Muscle of leg (tissue), 11 donors: Measurements from ENCODE around the gene PARVB. TPM values are rescaled to one million over a fixed set of nuclear protein-coding genes. Genes with fewer than 3 reads are reported as not detected.
A peak's percentile ranks its signal among the peaks of the same experiment; 100 is the strongest.

Experiments
- DNase-seq: peaks from one replicate; pipeline ENCODE4 v3.0.0; 2013
- H3K27ac ChIP-seq: one replicate; pipeline ENCODE4 v1.5.1; 2013; ENCODE audit warnings: mild to moderate bottlenecking, low read length, control low read depth
- H3K27me3 ChIP-seq: one replicate; pipeline ENCODE4 v1.6.1; 2013; ENCODE audit warnings: low read length; ENCODE audit not compliant: control insufficient read depth, insufficient read depth
- H3K36me3 ChIP-seq: one replicate; pipeline ENCODE4 v1.6.1; 2013; ENCODE audit warnings: low read length; ENCODE audit not compliant: control insufficient read depth, insufficient read depth
- H3K4me1 ChIP-seq: one replicate; pipeline ENCODE4 v1.6.1; 2013; ENCODE audit warnings: low read length; ENCODE audit not compliant: control insufficient read depth, insufficient read depth
- H3K4me3 ChIP-seq: one replicate; pipeline ENCODE4 v1.5.1; 2013; ENCODE audit warnings: low read length, control low read depth
- H3K9me3 ChIP-seq: replicated peaks from 2 replicates; pipeline ENCODE4 v1.6.1; 2013; ENCODE audit warnings: low read depth, low read length; ENCODE audit not compliant: control insufficient read depth
- WGBS: methylation state at CpG from one replicate; pipeline ENCODE4 v1.1.5; 2013; ENCODE audit warnings: missing lambda C conversion rate; ENCODE audit not compliant: insufficient coverage; 5-methylcytosine and 5-hydroxymethylcytosine counted together
- polyA plus RNA-seq, 8 donors: library from polyadenylated mRNA; unstranded; fragments of 120-200 nt; gene quantifications; one replicate each; pipeline versions ENCODE4 v1.2.1 to v1.2.3, GENCODE V29; 2013; ENCODE audit warnings: inconsistent platforms in 1 of 8, low replicate concordance in 1 of 8; ENCODE audit not compliant: insufficient read length in 8 of 8, insufficient read depth in 1 of 8
- total RNA-seq: library from RNA; stranded (reverse); fragments of 120-200 nt; gene quantifications from one replicate; pipeline ENCODE4 v1.2.4, GENCODE V29; 2013

Gene PARVB
- total and polyA plus RNA-seq, 9 donors = 31.5 to 52.0 (median 43.8) TPM

DNA sequence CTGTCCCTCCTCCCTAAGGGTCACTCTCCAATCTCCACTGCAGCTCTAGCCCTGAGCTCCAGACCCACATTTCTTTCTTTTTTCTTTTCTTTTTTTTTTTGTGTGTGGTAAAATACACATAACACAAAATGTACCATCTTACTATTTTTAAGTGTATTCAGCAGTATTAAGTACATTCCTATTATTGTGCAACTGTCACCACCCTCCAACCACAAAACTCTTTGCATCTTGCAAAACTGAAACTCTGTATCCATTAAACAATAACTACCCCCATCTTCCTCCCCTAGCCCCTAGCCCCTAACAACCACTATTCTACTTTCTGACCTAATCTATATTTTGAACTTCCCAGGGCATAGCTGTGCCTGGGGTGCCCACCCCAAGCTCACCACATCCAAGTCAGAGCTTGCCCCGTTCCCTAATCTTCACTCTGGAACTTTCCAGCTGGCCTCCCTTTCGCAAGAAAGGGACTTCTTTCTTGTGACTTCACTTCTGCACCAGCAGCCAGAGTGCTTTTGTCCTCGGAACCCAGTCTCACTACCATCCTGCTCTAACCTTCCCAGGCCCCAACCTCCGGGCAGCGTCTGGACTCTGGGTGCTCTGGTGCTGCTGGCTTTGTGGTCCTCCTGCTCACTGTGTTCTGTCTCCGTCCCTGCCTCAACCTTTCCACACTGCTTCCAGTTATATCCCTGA lies 187.3 kb downstream of the PARVB start:
- Histone ChIP-seq H3K27ac (peak overlapping the region; percentile 47), H3K9me3 (peaks cover 9% of the 10 kb centered on the region), H3K4me3 (no peak overlapping the region), H3K36me3 (no peaks in the 10 kb centered on the region), H3K27me3 (no peaks in the 10 kb centered on the region), H3K4me1 (peaks cover 26% of the 10 kb centered on the region)
- no peak for DNase-seq
- 72% methylated on average over 6 of the region's 6 CpGs for WGBS

DNA sequence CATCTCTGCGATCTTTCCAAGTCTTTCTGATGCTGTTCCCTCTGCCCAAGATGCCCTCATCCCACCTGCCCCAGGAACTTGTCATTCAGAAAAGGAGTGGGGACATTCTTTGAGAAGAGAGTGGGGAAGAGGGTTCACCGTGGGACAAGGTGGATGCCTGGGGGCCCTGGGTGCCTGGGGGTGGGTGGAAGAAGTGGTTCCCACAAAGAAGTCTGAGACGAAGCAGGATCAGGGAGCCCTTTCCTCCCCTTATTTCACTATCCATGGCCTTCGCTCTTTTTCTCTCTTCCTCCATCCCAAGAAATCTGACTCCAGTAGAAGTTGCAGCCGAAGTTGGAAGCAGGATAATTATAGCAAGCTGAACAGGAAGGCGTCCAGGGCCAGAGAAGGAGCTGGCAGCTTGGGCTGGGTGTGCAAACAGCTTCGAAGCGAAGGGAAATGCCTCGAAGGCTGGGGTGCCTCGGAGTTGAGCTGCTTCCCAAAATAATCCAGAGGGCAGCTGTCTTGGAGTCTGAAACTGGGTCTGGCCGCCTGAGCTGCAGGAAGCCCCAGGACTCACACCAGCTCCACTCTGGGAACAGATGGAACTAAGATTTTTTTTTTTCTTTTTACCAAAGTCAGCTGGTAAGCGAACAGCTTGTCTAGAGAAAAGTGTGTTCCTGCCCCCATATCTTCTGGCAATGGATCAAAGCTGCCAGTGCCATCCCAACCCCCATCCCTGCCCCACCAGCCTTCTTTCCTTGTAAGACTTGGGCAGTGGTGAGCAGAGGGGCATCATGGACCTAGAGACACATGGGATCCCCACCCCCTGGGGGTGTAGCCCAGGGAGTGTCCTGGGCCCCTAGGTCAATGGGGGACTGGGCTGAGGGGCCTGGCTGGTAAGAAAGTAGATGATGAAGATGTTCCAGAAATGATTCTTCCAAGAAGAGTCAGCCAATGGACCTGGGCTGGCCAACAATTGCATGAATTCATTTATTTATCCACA lies 188.1 kb downstream of the PARVB start:
- H3K27ac ChIP-seq = peak overlapping the region; percentile 72
- peaks cover 9% of the 10 kb centered on the region for H3K9me3 ChIP-seq
- no peaks in the 10 kb centered on the region for H3K36me3 ChIP-seq
- DNase-seq = peak; percentile 81
- no peaks in the 10 kb centered on the region for H3K27me3 ChIP-seq
- peaks cover 21% of the 10 kb centered on the region for H3K4me1 ChIP-seq
- H3K4me3 ChIP-seq = no peak overlapping the region
- WGBS = 0% methylated on average over 7 of the region's 12 CpGs

DNA sequence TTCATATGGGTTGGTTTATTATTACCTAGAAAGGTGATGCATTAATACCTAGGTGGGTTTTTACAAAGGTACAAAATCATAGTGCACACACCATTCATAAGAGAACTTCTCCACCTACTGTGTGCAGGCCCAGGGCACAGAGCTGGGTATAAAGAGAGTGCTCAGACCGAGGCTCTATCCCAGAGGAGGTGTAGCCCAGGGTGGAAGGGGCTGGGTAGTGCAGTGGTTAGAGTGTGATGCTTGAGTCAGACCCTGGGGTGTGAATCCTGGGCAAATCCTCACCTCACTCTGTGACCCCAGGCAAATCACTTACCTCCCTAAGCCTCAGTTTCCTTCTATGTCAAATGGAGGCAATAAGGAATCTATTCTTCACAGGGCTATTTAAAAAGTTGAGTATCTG lies 188.8 kb downstream of the PARVB start:
- Histone ChIP-seq H3K27me3 (no peaks in the 10 kb centered on the region), H3K4me1 (peaks cover 21% of the 10 kb centered on the region), H3K27ac (no peak overlapping the region), H3K36me3 (no peaks in the 10 kb centered on the region), H3K9me3 (peaks cover 9% of the 10 kb centered on the region), H3K4me3 (no peak overlapping the region)
- no peak for DNase-seq
- WGBS = no CpG with 5 or more reads among the region's 1 CpG

DNA sequence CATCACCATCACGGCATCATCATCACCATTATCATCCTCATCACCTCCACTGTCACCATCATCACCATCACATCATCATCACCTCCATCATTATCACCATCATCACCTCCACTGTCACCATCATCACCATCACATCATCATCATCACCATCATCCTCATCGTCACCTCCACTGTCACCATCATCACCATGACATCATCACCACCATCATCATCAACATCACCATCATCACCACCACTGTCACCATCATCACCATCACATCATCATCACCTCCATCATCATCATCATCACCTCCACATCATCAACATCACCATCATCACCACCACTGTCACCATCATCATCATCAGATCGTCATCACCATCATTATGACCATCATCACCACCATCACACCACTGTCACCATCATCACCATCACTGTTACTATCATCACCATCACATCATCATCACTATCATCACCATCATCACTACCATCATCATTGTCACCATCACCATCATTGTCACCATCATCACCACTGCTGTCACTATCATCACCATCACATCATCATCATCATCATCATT lies 189.5 kb downstream of the PARVB start:
- no peak overlapping the region for H3K4me3 ChIP-seq
- DNase-seq = no peak
- H3K4me1 ChIP-seq = peaks cover 21% of the 10 kb centered on the region
- no peak overlapping the region for H3K27ac ChIP-seq
- H3K27me3 ChIP-seq = no peaks in the 10 kb centered on the region
- H3K9me3 ChIP-seq = peaks cover 9% of the 10 kb centered on the region
- no peaks in the 10 kb centered on the region for H3K36me3 ChIP-seq
- WGBS = 85% methylated on average over 3 of the region's 3 CpGs

DNA sequence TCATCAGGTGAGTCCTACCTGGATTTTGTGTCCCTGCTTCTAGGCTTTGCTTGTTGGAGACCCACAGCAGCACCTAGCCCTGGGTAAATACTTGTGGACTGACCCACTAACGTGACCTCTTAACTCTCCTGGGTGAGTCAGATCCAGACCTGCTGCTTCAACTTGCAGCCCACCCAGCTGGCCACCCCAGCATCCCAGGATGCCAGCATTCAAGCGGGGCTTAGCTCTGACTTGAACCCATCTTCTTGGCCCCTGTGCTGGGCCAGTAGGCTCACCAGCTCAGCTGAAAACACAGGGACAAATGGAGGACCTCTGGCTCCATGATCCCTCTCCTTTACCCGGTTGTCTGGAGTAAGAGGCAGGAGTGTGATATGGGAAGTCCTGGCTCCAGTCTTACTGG lies 190.1 kb downstream of the PARVB start:
- 90% methylated on average over 2 of the region's 3 CpGs for WGBS
- no peaks in the 10 kb centered on the region for H3K36me3 ChIP-seq
- H3K27ac ChIP-seq = no peak overlapping the region
- H3K4me3 ChIP-seq = no peak overlapping the region
- H3K9me3 ChIP-seq = peaks cover 9% of the 10 kb centered on the region
- H3K27me3 ChIP-seq = no peaks in the 10 kb centered on the region
- no peak for DNase-seq
- peaks cover 21% of the 10 kb centered on the region for H3K4me1 ChIP-seq

DNA sequence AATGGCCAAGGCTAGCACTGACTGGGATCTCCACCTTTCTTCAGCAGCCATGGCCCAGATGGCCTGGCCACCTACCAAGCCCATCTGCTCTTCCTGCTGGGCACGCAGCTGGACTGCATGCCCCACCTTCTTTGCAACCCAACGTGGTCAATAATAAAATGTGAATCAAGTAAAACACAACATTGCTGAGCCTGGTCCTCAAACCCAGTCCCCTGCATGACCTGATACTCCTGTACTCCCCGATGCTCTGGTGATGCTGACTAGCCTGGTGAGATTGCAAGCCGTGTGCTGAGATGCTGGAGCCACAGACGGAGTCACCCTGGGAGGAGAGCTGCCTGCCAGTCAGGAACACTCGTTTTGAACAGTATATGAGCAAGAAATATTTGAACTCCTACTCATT lies 190.7 kb downstream of the PARVB start:
- no peak for DNase-seq
- peaks cover 6% of the 10 kb centered on the region for H3K9me3 ChIP-seq

DNA sequence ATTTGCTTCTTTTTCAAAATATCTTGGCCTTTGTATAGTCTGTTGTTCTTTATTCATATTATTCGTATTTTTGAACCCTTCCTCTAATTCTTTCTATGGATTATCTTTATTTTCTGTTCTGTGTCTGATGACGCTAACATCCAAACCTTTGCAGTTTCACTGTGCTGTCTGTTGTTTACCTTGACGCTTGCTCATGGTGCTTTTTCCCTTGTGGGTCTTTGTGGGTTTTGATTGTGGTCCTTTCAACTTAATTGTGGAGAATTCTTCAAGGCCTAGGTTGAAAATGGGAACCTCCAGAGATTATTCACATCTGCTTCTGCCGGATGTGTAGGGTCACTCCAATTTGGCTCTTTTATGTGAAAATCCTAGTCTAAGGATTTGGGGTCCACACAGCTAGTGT lies 191.2 kb downstream of the PARVB start:
- Histone ChIP-seq H3K4me3 (no peak overlapping the region), H3K36me3 (no peaks in the 10 kb centered on the region), H3K9me3 (peaks cover 3% of the 10 kb centered on the region), H3K27me3 (no peaks in the 10 kb centered on the region), H3K27ac (no peak overlapping the region), H3K4me1 (peaks cover 21% of the 10 kb centered on the region)
- no peak for DNase-seq
- no CpG with 5 or more reads among the region's 4 CpGs for WGBS

More for the DNA sequence above, 190.7 kb downstream of the PARVB start:
- Histone ChIP-seq H3K36me3 (no peaks in the 10 kb centered on the region), H3K27ac (no peak overlapping the region), H3K4me3 (no peak overlapping the region), H3K27me3 (no peaks in the 10 kb centered on the region), H3K4me1 (peaks cover 21% of the 10 kb centered on the region)
- WGBS = 100% methylated on average over 1 of the region's 6 CpGs

DNA sequence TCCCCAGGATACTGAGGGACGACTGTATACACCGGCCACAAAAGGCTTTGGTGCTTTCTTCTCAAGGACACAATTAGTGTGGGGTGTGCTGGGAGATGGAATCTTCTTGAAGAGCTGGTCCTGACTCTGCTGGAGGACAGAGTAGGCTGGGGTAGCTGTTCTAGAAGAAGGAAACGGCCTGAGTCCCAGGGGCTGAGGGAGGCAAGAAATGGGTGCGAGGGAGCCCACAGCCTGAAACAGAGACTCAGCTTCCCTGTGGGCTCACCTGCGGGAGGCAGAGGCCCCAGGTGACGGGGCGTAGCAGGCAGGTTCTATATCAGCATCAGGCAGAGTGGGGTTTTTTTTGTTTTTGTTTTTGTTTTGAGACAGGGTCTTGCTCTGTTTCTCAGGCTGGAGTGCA lies 193.2 kb downstream of the PARVB start:
- DNase-seq = no peak
- 87% methylated on average over 5 of the region's 7 CpGs for WGBS
- no peak overlapping the region for H3K4me3 ChIP-seq

DNA sequence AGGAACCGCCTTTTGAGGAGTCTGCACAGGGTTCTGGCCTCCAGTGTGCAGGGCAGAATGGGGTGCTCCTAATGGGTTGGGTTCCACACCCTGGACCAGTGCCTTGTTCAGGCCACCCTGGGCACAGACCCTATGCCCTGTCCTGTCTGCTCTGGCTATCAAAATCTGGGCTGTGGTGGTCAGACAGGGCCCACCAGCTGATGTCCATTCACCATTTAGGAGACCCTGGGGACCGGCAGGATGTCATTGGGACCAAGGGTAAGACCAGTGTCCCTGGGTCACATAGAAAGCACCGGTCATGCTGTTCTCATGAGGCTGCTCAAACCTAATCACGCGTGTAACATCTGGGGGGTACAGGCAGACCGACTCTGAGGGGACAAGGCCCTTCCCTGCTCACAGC lies 194.0 kb downstream of the PARVB start:
- H3K36me3 ChIP-seq = no peaks in the 10 kb centered on the region
- H3K27me3 ChIP-seq = no peaks in the 10 kb centered on the region
- H3K4me3 ChIP-seq = no peak overlapping the region
- WGBS = 85% methylated on average over 6 of the region's 6 CpGs
- H3K27ac ChIP-seq = no peak overlapping the region
- H3K4me1 ChIP-seq = peaks cover under 1% of the 10 kb centered on the region
- no peak for DNase-seq
- H3K9me3 ChIP-seq = peaks cover 6% of the 10 kb centered on the region

More for the DNA sequence above, 193.2 kb downstream of the PARVB start:
- peaks cover 8% of the 10 kb centered on the region for H3K4me1 ChIP-seq
- no peaks in the 10 kb centered on the region for H3K36me3 ChIP-seq
- no peaks in the 10 kb centered on the region for H3K27me3 ChIP-seq
- H3K9me3 ChIP-seq = peaks cover 6% of the 10 kb centered on the region
- no peak overlapping the region for H3K27ac ChIP-seq
